Tibial nerve (tissue), 4 donors: Measurements from ENCODE around the gene CD34.

Source experiments
- CTCF ChIP-seq, 5 experiments: fragments of 200-600 bp in 3 of 5; fragments of 450-650 bp in 2 of 5; sonication (generic) in 3 of 5; IDR thresholded peaks; one replicate each; pipeline ENCODE4 v1.5.1; 2016 to 2019; ENCODE audit warnings: antibody characterized with exemption in 5 of 5, mild to moderate bottlenecking in 3 of 5, moderate library complexity in 2 of 5
- EP300 ChIP-seq, 2 donors: sonication (generic); formaldehyde crosslinking; IDR thresholded peaks; one replicate each; pipeline ENCODE4 v1.6.1; 2017; ENCODE audit warnings: antibody characterized with exemption in 2 of 2, mild to moderate bottlenecking in 1 of 2
- POLR2A ChIP-seq, 2 donors: fragments of 450-650 bp; IDR thresholded peaks; one replicate each; pipeline ENCODE4 v1.6.1; 2017; ENCODE audit warnings: antibody characterized with exemption in 2 of 2, mild to moderate bottlenecking in 2 of 2, moderate library complexity in 2 of 2

- no peak for TF ChIP-seq POLR2A (IDR thresholded peaks at IDR 0.05)
- no peak for TF ChIP-seq CTCF (IDR thresholded peaks at IDR 0.05)
- TF ChIP-seq EP300 (IDR thresholded peaks at IDR 0.05) = no peak
These were observed 35.4 kb downstream of the CD34 start for GRCh38 chr1:207875532-207875931.
